Measurements from ENCODE around the gene LKAAEAR1.

LKAAEAR1 gene

DNA sequence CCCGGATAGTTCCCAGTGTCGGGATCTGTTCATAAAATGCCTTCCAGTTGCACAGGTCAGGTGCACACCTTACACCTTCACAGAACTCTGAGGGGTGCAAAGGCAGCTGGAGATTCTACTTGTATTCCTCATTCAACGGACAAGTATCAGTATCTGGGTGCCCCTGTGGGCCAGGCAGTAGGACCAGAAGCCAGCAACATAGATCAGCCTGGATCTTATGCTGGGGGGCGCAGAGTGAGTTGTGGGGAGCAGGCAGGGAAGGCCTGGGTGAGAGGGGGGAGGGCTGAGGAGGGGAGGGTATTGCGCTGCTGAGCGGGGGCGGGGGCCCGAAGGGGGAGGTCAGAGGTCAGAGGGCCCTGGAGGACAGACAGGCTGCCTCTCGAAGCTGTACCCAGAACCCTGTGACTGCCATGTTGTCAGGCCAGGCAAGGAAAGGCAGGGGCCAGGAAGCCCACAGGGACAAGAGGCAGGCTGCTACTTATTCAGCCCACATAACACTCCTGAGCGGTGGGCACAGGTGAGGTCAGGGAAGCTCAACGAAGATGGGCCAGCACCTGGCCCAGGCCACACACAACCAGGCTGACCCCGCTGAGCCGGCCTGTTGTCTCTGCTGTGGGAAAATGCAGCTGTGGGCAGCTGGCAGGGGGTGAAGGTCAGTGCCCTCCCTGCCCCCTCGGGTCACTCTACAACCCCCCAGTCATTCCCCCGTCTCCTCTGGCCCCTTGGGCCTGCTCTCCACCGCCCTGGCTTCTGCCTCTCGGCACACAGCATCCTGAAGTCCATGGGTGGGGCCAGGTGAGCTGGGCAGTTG lies 3.2 kb downstream of the LKAAEAR1 start:
- DNase-seq (ENCODE audit: extremely low read depth in 1 of 2, low read depth in 1 of 2), result no peak

DNA sequence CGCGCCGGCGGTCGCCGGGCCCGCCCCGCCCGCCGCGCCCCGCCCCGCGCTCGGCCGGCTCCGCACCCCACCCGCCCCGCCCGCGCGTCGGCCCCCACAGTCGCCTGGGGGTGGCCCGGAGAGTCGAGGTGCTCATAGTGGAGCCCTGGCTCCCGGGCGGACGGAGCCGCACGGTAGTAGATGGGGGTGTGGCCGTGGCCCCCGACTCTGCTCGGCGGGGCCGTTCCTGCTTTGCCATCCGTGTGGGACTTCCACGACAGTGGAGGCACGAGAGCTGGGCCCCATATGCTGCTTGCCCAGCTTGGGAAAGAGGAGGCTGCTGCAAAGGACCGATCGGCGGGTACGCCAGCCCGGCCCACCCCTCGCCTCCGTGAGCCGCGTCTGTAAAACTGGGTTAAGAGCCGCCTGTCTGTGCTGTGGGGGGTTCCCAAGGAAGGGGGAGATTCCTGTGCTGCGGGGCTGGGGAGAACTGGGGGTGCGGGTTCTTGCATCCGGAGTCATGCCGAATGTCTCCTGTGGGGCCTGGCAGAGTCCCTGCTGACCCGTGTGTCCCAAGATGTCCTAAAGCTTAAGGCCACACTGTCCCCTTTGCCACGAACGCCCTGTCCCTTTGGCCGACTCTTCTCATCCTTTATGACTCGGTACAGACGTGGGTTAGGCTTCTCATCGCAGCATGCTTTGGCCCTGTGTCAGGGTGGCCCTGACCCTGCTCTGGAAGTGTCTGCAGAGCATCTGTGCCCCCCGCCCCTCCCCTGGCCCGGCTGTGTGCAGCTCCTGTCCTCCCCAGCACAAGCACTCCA lies 4.0 kb downstream of the LKAAEAR1 start, which contains the start of gene OPRL1:
OPRL1 (plus strand) TSS at position 70 of the 800 bp plus-strand sequence. CDS start 12,639 bp downstream, outside the sequence.
- DNase-seq (ENCODE audit: extremely low read depth in 1 of 2, low read depth in 1 of 2), result no peak

DNA sequence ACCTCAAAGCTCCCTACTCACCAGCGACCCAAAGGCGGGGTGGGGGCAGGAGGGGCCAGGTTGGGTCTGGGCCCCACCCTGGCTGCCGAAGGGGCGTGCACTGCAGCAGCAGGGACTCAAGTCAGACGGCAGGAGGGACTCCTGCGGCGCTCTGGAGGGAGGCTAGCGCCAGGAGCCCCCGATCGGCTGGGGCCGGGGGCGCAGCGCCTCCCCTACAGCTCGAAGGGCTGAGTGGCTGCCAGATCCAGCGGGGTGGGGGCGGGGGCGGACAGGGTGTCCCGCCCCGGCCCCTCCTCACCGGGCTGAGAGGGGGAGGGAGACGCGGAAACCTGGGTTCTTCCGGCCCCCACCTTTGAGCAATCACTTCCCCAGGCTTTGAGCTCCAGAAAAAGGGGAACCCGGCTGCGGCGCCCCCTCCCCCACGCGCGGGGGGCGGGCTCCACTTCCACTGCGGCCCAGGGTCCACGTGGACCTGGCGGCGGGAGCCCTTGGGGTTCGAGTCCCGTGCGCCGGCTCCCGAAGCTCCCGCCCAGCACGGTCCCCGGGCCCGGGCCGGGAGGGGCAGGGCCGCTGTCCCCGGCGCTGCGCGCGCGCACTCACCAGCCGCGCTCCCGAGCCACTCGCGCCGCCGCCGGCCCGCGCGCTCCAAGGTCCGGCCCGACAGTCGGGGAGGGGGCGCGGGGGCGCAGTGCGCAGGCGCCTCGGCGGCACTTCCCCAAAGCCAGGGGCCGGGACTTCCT lies 4.8 kb downstream of the LKAAEAR1 start, which contains the start of gene RGS19:
RGS19 (minus strand) TSS at position 246 of the 740 bp plus-strand sequence. CDS start 2,632 bp downstream, outside the sequence.
- peak in 1 of 2 donors; percentile 41 for DNase-seq (ENCODE audit: extremely low read depth in 1 of 2, low read depth in 1 of 2)

DNA sequence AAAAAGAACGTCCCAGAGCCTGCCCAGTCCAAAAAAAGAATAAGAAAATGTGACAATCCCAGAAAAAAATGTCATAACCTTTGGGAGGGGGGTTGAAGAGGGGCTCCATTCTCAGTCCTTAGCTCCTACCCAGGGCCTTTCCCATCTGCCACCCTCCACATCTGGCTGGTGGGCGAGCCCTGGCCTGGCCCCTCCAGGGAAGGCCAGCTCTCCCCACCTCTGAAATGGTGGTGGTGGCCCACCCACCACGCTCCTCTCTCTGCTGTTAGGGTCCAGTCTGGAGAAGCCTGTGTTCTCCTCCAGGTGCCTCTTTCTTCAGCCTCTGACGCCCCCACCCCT lies 5.3 kb downstream of the LKAAEAR1 start:
- no peak for DNase-seq (ENCODE audit: extremely low read depth in 1 of 2, low read depth in 1 of 2)

DNA sequence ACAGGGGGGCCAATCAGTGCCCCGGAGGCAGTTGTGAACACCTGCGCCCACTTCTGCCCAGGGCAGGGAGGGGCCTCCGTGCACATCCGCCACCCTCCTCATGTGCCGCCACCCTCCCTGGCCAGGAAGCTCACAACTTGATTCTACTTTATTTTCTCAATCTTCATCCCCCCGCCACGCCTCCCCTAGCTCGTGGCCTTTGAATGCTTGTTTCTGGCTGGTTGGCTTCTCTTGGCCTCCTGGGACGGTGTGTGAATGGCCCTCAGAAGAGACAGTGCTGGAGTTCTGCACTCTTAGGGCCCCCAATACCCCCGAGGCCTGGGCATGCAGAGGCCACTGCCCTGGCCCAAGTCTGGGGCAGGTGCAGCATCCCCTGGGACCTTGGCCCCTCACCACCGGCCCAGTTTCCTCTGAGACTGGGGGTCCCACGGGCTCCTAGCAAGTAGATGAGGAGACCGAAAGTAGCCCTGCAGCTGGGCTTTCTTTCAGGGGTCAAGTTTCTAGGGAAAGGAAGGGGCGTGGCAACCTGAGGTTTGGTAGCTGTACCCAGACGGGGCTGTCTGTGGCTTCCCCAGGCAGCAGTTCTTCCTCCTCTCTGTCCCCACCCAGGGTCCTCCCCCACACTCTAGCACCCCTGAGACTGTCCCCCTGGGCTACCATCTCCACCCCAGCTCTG lies 6.2 kb downstream of the LKAAEAR1 start:
- peak in 1 of 2 donors; percentile 37 for DNase-seq (ENCODE audit: extremely low read depth in 1 of 2, low read depth in 1 of 2)

DNA sequence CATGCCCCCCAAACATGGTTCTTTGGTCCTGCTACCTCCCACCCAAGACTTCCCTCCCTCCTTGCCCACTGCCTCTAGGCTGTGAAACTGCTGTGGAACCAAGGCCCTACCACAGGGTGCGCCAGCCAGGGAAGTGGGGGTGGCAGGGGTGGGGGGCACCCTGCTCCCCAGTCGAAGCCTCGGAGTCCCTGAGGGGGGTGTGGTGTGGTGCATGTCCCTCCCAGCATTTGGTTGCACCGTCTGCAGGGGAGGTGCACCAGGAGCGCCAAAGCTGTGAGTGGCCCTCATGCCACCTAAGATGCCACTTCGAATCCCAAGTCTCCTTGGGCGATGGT lies 6.7 kb downstream of the LKAAEAR1 start:
- no peak for DNase-seq (ENCODE audit: extremely low read depth in 1 of 2, low read depth in 1 of 2)

DNA sequence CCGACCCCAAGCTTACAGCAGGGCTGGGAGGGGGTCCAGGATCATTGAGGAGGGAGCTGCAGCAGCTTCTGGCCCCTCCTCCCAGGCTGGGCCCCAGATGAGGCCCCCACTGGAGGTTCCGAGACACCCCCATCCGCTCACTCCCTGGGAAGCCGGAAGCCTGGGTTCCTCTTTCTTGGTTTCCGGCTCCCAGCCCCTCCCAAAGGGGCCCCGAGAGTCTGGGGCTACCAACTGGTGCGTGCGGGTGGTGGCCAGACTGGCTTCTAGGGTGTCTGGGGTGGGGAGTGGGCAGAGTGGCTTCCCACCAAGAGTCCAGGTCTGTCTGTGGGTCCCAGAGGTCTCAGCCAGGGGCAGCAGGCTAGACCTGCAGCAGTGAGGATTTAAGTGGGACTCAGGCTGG lies 7.1 kb downstream of the LKAAEAR1 start:
- DNase-seq (ENCODE audit: extremely low read depth in 1 of 2, low read depth in 1 of 2), result no peak

DNA sequence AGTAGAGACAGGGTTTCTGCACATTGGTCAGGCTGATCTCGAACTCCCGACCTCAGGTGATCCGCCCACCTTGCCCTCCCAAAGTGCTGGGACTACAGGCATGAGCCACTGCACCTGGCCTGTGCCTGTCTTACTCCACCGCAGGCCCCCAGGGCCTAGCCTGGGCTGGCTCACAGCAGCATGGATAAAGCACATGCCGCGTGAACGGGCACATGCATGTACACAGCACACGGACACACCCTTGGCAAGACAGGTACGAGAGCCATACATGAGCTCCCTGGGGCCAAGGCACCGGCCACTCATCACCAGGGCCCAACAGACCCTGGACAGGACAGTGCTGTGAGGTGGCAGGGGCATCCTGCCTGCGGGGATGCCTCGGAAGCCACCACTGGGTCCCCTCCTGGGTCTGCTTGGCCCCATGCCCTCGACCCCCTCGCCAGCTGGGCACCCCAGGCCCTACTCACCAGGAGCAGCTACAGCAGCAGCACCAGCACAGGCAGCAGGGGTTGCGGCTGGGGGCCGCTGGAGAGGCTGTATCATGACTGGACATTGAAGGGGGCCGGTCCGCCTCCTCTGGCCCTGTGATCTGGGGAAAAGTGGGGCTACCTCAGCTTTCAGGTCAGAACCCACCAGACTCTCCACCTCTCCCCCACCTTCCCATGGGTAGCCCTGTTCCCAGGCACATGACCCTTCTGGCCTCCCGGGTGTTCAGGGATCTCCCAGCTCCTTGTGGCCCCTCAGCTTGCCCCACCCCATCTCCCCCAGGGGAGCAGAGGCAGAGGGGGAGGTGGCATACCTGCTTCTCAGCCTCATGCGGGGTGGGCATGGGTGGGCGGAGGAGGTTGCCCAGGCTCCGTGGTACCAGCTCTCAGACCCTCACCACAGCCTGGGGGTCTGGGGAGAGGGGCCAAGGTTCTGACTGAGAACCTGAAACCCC lies 7.9 kb downstream of the LKAAEAR1 start:
- DNase-seq (ENCODE audit: extremely low read depth in 1 of 2, low read depth in 1 of 2), result no peak

DNA sequence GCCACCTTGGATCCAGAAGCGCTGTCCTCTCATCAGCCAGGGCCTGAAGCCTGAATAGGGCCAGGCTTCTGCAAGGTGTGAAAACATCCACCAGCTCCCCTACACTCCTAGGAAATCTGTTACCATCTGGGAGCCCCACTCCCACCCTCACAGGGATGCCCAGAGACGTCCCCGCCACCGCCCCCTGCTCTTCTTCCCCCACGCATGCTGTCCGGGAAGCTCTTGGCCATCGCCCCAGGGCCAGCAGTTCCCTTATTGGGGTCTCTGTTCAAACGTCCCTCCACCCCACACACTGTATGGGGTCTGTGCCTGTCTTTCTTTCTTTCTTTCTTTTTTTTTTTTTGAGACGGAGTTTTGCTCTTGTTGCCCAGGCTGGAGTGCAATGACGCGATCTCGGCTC lies 8.6 kb downstream of the LKAAEAR1 start:
- DNase-seq (ENCODE audit: extremely low read depth in 1 of 2, low read depth in 1 of 2), result no peak

DNA sequence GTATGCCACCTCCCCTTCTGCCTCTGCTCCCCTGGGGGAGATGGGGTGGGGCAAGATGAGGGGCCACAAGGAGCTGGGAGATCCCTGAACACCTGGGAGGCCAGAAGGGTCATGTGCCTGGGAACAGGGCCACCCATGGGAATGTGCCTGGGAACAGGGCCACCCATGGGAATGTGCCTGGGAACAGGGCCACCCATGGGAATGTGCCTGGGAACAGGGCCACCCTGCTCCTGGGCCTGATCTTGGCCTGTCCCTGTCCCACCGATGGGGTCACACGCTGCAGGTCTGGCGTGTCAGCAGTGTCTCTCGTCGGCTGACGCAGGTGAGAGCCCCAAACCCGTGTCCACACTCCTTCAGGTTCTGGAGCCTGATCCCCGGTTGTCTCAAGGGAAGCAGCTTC lies 9.2 kb downstream of the LKAAEAR1 start:
- DNase-seq (ENCODE audit: extremely low read depth in 1 of 2, low read depth in 1 of 2), result no peak

DNA sequence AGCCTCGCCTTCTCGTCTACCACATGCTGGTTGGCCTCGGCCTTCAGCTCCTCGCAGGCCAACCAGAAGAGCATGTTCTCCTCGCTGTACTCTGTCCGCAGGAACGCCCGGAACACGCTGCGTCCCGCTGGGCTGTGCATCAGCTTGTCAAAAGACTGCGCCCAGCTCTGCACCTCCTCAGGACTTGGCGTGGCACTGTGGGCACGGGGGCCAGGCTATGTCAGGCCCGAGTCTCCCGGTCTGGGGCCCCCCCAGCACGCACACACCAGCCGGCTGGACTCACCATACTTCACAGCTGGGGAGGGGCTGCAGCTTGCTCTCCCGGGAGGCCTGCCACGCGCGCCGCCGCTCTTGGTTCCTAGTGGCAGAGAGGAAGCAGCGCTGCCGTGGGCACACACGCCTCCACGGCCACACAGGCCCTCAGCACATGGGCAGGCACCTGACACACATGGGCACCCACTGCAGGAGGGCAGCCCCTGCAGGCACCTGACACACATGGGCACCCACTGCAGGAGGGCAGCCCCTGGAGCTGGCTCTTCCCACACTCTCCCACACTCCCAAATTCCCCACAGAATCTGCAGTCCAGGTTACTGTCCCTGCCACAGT lies 9.9 kb downstream of the LKAAEAR1 start:
- no peak for DNase-seq (ENCODE audit: extremely low read depth in 1 of 2, low read depth in 1 of 2)

DNA sequence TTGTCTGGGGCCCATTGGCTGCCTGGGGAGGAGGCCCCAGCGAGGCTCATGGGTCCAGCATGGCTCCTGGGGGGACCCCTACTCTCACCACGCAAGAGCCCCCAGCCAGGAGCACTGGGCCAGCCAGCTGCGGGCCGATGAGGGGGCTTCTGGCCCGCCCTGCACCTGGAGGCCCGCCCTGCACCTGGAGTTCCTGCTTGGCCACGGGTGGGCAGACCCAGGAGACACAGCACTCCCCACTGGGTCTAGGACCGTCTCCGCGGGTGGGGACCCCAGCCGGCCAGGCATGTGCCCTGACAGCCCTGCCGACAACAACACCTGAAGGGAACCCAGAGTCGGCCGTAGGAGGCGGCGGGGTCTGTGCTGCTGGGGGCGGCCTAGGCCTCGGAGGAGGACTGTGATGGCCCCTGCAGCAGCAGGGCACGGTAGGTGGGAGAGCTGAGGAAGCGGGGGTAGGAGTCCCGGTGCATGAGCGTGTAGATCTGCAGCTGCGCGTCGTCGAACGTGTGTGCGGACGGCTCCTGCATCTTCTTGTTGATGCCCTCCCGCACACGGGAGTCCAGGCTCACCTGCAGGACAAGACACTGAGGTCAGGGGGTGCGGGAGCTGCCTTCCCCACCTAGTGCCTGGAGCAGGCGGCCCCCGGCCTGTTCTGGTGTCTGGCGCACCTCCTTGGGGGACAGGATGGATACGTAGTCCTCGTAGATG lies 10.6 kb downstream of the LKAAEAR1 start:
- no peak for DNase-seq (ENCODE audit: extremely low read depth in 1 of 2, low read depth in 1 of 2)

DNA sequence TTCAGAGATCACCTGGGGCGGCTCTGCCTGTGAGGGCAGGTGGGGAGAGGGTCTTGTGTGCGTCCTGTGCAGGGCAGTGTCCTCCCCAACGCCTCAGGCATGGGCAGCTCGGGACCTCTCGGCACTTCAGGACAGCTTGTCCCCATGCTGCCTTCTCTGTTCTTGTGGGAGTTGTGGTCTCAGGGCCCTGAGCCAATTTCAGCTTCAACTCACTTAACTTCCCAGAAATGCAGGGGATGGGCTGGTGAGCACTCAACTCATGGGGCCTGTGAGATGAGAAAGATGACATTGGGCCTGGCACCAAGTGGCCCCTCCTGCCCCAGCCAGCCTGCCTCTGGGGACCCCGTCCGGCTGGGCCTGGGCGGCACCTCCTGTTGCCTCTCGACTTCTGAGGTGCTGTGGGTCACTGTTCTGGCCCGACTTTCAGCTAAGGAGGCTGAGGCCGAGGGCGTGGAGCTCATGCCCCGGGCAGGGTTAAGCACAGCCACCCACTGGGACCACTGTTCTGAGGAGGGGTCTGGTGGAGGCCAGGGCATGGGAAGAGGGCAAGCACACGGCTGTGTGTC lies 11.6 kb downstream of the LKAAEAR1 start:
- DNase-seq (ENCODE audit: extremely low read depth in 1 of 2, low read depth in 1 of 2), result no peak

DNA sequence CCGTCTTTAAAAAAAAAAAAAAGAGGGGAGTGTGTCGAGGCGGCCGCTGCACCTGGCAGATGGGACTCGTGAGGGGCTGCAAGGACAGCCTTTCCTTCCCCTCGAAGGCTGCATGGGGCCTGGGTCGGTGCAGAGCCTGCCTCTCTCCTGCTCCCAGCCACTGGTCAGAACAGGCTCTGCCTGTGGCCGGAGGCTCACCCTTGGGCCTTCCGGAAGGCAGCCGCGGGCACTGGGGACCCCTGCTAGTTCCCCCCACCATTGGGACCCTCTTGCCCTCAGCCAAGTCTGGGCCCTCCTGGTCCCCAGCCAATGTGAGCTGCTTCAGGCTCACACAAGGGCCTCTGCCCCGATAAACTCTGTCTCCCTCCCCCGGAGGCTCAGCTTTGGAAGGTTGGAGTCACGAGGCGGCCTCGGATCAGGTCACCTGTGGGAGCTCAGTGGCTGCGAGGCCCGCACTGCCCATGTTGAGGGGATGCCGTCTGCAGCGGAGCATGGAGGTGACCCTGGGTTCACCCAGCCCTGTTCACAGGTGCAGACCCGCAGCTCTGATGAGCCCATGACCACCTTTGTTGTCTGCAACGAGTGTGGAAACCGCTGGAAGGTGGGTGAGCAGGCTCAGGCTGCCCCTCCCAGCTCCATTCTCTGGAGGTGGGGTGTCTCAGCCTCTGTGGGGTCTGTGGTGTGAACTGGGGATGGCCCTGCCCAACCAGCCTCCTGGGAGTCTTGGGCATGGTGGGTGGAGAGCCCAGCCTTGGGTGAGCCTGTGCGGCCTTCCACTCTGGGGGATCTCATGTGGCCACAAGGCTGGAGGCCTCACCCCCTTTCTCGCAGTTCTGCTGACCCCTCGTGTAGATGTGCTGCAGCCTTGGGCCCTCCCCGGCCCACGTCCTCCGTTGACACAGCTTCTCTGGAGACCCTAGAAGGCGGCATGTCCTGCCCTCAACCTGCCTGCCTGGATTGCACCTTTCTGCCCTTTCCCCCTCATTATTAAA lies 12.6 kb downstream of the LKAAEAR1 start:
- DNase-seq (ENCODE audit: extremely low read depth in 1 of 2, low read depth in 1 of 2), result no peak

DNA sequence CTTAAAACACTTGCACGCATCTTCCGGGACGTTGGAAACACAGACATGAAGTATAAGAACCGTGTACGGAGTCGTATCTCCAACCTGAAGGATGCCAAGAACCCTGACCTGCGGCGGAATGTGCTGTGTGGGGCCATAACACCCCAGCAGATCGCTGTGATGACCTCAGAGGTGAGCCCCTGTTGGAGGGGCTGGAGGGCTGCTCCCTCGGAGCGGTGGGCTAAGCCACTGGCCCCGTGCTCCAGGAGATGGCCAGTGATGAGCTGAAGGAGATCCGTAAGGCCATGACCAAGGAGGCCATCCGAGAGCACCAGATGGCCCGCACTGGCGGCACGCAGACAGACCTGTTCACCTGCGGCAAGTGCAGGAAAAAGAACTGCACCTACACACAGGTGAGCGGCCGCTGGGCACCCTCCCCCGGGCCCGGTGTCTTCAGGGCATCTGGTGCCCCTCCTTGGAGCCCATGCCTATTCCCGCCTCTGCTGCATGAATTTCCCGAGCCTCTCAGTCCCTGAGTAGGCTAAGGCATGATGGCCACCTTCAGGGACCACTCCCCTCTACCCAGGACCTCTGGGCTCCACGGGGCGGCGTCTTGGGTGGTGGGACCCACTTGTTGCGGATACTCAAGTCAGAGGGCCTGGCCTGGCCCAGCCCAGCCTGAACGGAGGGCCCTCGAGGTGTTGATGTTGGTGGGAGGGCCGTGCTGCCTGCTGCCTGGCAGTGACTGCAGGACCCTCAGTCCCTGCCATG lies 13.8 kb downstream of the LKAAEAR1 start:
- no peak for DNase-seq (ENCODE audit: extremely low read depth in 1 of 2, low read depth in 1 of 2)

DNA sequence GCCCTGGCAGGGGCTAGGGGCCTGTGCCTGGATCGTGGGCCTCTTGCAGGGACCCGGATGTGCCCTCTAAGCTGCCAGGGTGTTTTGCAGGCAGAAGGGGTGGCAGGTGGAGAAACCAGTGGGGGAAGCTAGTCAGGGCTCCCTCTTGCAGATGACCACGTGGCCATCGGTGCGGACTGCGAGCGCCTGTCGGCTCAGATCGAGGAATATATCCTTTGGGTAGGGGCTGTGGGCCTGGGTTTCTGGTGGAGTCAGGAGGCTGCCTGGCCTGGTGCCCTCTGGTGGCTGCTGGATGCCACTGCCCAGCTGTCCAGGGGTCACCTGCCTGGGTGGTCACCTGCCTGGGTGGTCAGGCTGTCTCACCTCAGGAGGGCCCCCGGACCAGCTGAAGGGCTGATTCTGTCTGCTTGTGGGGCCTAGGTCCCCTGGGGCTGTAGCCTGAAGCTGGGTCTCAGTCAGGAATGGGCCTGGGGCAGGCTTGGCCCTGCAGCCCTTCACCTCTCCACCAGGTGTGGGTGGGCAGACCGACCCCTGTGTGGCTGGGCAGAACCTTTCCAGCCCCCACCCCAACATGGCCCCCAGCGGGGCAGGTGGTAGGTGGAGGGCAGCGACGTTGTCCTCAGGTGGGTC lies 14.5 kb downstream of the LKAAEAR1 start:
- no peak for DNase-seq (ENCODE audit: extremely low read depth in 1 of 2, low read depth in 1 of 2)

Data from activated CD8-positive, alpha-beta memory T cell treated with anti-CD3 and anti-CD28 coated beads for 1 hour (primary cell).